B cell (primary cell): Measurements from ENCODE around the gene IL25.
"Not testable (repeated sequence)": the region's sequence is repeated elsewhere in the genome, so short reads cannot be mapped to it uniquely, and the experiment has no call there.

ENCODE experiments used
- CTCF ChIP-seq: fragments of 200-600 bp; IDR thresholded peaks from one replicate; pipeline ENCODE4 v1.8.0; 2022; ENCODE audit warnings: antibody characterized with exemption, mild to moderate bottlenecking
- EZH2 ChIP-seq: IDR thresholded peaks from 2 replicates; pipeline ENCODE4 v1.6.1; 2012; ENCODE audit warnings: borderline replicate concordance, low read depth, mild to moderate bottlenecking, moderate library complexity, low read length; ENCODE audit not compliant: insufficient read depth, poor library complexity, severe bottlenecking

DNA sequence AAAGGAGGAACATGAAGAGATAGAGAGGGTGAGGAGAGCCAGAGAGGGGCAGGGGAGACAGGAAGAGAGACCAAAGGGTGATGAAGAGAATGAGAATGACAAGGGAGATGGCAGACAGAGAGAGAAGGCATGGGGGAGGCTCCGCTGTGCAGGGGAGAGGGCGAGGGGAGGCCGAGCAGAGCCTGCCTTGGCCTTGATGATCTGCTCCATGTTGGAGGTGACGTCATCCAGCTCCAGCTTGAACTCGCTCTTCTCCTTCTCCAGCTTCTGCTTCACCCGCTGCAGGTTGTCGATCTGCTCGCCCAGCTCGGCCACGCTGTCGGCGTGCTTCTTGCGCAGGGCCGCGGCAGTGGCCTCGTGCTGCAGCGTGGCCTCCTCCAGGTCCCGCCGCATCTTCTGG, 17.3 kb downstream of the IL25 start:
- TF ChIP-seq CTCF, EZH2: not testable (repeated sequence)
